Psoas muscle (tissue), 8 donors: Measurements from ENCODE around the gene TMEM123. TPM values are rescaled to one million over a fixed set of nuclear protein-coding genes. Genes with fewer than 3 reads are reported as not detected.

Source experiments
- ATAC-seq, 4 donors: fragments of 200-7000 bp; cut with Tn5 transposase; one replicate each; pipeline ENCODE4 v1.9.1; 2020; ENCODE audit warnings: moderate library complexity in 3 of 4, mild to moderate bottlenecking in 2 of 4
- DNase-seq, 2 donors: peaks; one replicate each; pipeline ENCODE4 v3.0.0-alpha.2; 2020
- H3K27ac ChIP-seq: fragments of 200-600 bp; one replicate; pipeline ENCODE4 v1.8.0; 2022
- H3K27me3 ChIP-seq, 3 donors: fragments of 200-600 bp in 1 of 3; one replicate each; pipeline versions ENCODE4 v1.6.1 to v1.8.0; 2013 to 2022; ENCODE audit warnings: low read length in 2 of 3, mild to moderate bottlenecking in 2 of 3, moderate library complexity in 1 of 3; ENCODE audit not compliant: insufficient read depth in 3 of 3
- H3K36me3 ChIP-seq, 2 donors: fragments of 200-600 bp in 1 of 2; one replicate each; pipeline versions ENCODE4 v1.6.1 to v1.8.0; 2013 to 2022; ENCODE audit warnings: low read depth in 1 of 2, mild to moderate bottlenecking in 1 of 2, moderate library complexity in 1 of 2; ENCODE audit not compliant: insufficient read depth in 1 of 2
- H3K4me1 ChIP-seq: fragments of 200-600 bp; one replicate; pipeline ENCODE4 v1.8.0; 2022
- H3K4me3 ChIP-seq: fragments of 200-600 bp; one replicate; pipeline ENCODE4 v1.8.0; 2022; ENCODE audit warnings: mild to moderate bottlenecking
- H3K9me3 ChIP-seq: fragments of 200-600 bp; one replicate; pipeline ENCODE4 v1.8.0; 2022
- WGBS, 3 donors: extraction: QIAGEN DNeasy Blood & Tissue Kit; methylation state at CpG; one replicate each; pipeline versions ENCODE4 v1.1.6 to v1.1.7; 2013; 5-methylcytosine and 5-hydroxymethylcytosine counted together
- intact Hi-C, 2 donors: fragments of 100-400 bp; cut with DNase I; formaldehyde crosslinking; loops; one replicate each; pipeline versions ENCODE4 v1.11.0 to v1.14.2; 2022
- polyA plus RNA-seq, 3 donors: library from polyadenylated mRNA; stranded (reverse); fragments of 200-250 nt; gene quantifications; one replicate each; pipeline ENCODE4 v1.2.3, GENCODE V29; 2013
- total RNA-seq, 4 donors: library from RNA; stranded (reverse); fragmentation: NEBNext Ultra II Directional in 2 of 4; extraction: Animal tissue kit (Norgen Biotek cat#: 25700) in 2 of 4; gene quantifications; one replicate each; pipeline versions ENCODE4 v1.2.1 to v1.2.4, GENCODE V29; 2021 to 2023
- TF ChIP-seq, protein P1 (sequence below): fragments of 200-600 bp; IDR thresholded peaks from one replicate; pipeline ENCODE4 v1.8.0; 2022; ENCODE audit warnings: antibody characterized with exemption
- donor health status: healthy with polysubstance abuse.
- donor health status: DM: no; HTN: no; CAD: no; lungs with moderate emphysema.
- donor health status: Bipolar disorder and iron deficiency.
- donor health status: healthy.
- donor health status: DM: yes; HTN: yes; CAD: no.
- donor health status: DM: no; HTN: no; CAD: no.
- donor health status: DM: no; HTN: no; CAD: no.
- donor health status: DM: yes; HTN: yes; CAD: no.

Gene TMEM123
- total and polyA plus RNA-seq, 7 donors = 10.8 to 42.6 (median 16.9) TPM

DNA sequence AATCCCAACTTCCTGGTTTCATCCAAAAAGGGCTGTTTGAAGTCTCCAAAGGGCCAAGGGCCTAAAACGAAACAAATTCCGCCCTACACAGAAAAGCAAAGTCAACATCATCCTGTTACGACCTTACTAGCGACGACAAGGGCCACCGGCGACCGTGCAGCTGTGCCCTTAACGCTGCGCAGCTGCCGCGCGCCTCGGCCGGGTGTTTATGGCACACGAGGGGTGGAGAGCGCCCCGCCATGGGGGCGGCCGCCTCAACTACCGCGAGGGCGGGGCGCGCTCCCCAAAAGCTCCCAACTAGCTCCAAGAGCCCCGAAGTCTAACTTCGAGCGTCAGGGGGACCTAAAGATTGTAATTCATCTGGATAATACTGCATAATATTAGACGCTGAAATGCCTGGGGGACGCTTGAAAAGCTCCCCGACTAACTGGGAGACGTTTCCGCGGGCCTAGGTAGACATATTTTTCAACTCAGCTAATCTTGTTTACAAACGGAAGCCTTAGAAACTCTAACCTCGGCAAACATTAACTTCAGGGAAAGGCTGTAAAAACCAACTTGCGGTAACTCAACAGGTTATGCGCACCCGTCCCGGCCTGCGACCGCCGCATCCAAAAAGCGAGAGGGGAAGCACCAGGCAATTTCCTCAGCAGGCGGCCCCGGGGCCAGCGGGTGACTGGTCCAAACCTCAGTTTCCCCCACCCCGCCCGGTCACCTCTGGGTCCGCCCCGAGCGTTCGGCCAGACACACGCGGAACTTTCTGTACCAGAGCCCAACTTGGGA, 694 bp downstream of the TMEM123 start:
- Histone ChIP-seq H3K9me3 (no peaks in the 10 kb centered on the region), H3K36me3 (peaks cover 0 to 14% of the 10 kb centered on the region in 2 donors), H3K4me3 (peak overlapping the region; percentile 94), H3K4me1 (peaks cover 8% of the 10 kb centered on the region), H3K27me3 (no peaks in the 10 kb centered on the region), H3K27ac (peak overlapping the region; percentile 83)
- peak; percentile 77 to 89 (median 86) for ATAC-seq
- peak; percentile 59 to 82 for DNase-seq
- TF ChIP-seq, protein P1, sequence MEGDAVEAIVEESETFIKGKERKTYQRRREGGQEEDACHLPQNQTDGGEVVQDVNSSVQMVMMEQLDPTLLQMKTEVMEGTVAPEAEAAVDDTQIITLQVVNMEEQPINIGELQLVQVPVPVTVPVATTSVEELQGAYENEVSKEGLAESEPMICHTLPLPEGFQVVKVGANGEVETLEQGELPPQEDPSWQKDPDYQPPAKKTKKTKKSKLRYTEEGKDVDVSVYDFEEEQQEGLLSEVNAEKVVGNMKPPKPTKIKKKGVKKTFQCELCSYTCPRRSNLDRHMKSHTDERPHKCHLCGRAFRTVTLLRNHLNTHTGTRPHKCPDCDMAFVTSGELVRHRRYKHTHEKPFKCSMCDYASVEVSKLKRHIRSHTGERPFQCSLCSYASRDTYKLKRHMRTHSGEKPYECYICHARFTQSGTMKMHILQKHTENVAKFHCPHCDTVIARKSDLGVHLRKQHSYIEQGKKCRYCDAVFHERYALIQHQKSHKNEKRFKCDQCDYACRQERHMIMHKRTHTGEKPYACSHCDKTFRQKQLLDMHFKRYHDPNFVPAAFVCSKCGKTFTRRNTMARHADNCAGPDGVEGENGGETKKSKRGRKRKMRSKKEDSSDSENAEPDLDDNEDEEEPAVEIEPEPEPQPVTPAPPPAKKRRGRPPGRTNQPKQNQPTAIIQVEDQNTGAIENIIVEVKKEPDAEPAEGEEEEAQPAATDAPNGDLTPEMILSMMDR = no peak
- intact Hi-C loops = loop anchor here (2.0 to 5.0 kb wide), 2 partner anchors 105 kb away; partner anchors contain the start of gene BIRC2 (in 2 of the 2)
- WGBS, 3 donors = 0 to 2% (median 0%) methylated on average over 55 of the region's 55 CpGs

DNA sequence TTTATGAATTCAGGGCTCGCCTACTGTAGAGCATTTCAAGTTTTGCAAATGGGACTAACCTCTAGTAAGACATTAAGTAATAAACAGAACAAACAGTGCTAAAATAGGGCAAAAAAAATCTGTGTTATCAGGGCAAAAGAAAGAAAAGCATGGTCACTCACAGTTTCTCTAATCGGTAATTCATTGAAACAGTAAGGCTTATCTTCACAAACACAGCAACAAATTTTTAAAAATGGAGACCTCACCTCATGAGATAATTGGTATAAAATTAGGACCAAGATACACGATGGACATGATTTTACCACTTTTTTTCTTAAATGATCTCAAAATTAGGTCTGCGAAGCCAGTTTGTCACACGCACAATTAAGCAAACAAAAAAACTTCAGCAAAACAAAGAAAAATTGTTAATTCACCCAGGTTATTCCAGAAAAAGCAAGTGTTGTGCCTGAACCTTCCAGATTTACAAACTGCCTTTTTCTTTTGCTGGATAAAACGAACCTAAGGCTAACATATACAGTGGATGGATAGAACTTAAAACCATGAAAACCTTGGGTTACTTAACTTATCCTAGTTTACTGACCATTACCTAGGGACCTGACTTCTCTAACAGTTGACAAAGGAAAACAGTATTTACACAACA, 1.4 kb downstream of the TMEM123 start:
- 28 to 34% (median 30%) methylated on average over 6 of the region's 6 CpGs for WGBS, 3 donors
- intact Hi-C loops = loop anchor here in 1 of 2 donors (5.0 kb wide), 1 partner anchor 104 kb away; the partner anchor contains the start of gene BIRC2
- H3K4me1 ChIP-seq = peaks cover 8% of the 10 kb centered on the region

DNA sequence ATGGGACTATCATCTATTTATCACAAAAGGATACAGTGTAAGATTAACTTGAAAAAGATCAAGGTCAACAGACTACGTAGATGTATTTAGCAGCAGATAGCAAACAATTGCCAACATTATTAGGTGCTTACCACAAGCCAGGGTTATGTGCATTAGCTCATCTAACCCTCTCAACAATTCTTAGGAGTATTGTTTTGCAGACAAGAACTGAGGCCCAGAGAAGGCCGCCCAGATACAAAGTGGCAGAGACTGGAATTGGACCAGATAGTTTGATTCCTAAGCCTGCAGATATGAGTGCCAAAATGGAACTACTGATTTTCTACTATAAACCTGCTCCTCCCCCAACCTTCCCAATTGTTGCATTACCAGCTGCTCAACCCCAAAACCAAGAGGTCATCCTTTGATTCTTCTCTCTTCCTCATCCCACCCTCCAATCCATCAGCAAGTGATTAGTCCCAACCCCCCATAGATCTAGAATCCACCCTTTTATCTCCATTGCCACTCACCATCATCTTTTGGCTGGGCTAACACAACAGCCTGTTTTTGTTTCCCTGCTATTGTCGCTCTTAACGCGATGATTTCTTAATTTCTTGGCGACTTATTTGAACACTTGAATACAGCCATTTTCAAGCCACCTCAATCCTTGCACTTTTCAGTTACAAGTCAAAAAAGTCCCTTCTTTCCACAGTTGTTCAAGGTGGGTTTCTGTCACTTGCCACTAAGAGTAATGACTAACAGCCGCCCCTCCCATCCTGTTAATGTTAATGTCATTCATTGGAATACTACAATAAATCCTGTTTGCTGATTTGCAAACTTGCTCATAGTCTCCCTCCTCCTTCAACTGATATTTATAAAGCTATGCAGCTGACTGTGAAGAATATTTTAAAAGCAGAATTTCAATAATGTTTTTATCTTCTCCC, 2.7 kb downstream of the TMEM123 start:
- TF ChIP-seq, protein P1 = no peak
- 45 to 68% (median 55%) methylated on average over 7 of the region's 7 CpGs for WGBS, 3 donors
- Histone ChIP-seq H3K27me3 (no peaks in the 10 kb centered on the region), H3K4me1 (peaks cover 8% of the 10 kb centered on the region), H3K27ac (no peak overlapping the region), H3K9me3 (no peaks in the 10 kb centered on the region), H3K4me3 (no peak overlapping the region), H3K36me3 (peaks cover 0 to 19% of the 10 kb centered on the region in 2 donors)
- intact Hi-C loops = loop anchor here in 1 of 2 donors (5.0 kb wide), 1 partner anchor 103 kb away; the partner anchor contains the start of gene BIRC2
- DNase-seq = no peak
- no peak for ATAC-seq

More for the DNA sequence above, 1.4 kb downstream of the TMEM123 start:
- TF ChIP-seq, protein P1 = no peak
- H3K9me3 ChIP-seq = no peaks in the 10 kb centered on the region
- peak overlapping the region; percentile 94 for H3K4me3 ChIP-seq
- ATAC-seq = no peak
- peaks cover 0 to 14% of the 10 kb centered on the region in 2 donors for H3K36me3 ChIP-seq
- peak overlapping the region; percentile 83 for H3K27ac ChIP-seq
- DNase-seq = no peak
- H3K27me3 ChIP-seq = no peaks in the 10 kb centered on the region

DNA sequence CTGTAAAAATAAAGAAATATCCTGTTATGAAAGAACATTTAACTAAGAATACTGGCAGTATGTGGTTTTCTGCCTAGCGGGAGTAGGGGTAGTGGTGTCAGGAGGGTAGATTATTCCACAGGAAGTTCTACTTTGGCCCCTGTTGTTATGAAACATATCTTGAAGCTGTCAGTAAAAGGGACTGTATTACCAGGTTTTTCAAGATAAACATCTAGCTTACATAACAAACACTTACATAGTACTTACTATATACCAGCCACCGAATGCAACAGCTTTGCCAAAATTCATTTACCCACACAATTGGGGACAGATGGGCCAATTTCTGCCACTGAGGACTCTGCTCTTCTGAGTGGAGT, 3.7 kb downstream of the TMEM123 start:
- intact Hi-C loops = no loop called here
- no peaks in the 10 kb centered on the region for H3K9me3 ChIP-seq
- no peaks in the 10 kb centered on the region for H3K27me3 ChIP-seq
- TF ChIP-seq, protein P1 = no peak
- H3K36me3 ChIP-seq = peaks cover 0 to 19% of the 10 kb centered on the region in 2 donors
- H3K27ac ChIP-seq = no peak overlapping the region
- WGBS, 3 donors = 76 to 84% (median 83%) methylated on average over 2 of the region's 2 CpGs
- peaks cover 8% of the 10 kb centered on the region for H3K4me1 ChIP-seq
- ATAC-seq (no peak), DNase-seq (no peak)
- no peak overlapping the region for H3K4me3 ChIP-seq
